IMR-90 (cell line): ENCODE results near the gene ANKK1. TPM values are rescaled to one million over a fixed set of nuclear protein-coding genes. Genes with fewer than 3 reads are reported as not detected.

Source experiments
- ATAC-seq: fragments of 200-7000 bp; cut with Tn5 transposase; 2 replicates; pipeline ENCODE4 v1.9.1; 2020; ENCODE audit warnings: low read depth, mild to moderate bottlenecking, moderate library complexity
- BruUV-seq: library from RNA; stranded (reverse); fragments of 400-500 nt; replicated peaks from 2 replicates; lab custom pipeline; 2021; lab: Mats Ljungman, UMichigan
- CTCF ChIA-PET: fragments of 300-600 bp; formaldehyde crosslinking; extraction: SDS; loops from one replicate; lab custom pipeline; 2021; ENCODE audit warnings: antibody characterized with exemption; lab: Yijun Ruan, JAX
- POLR2A ChIA-PET: fragments of 300-600 bp; sonication (Branson Sonifier 250); formaldehyde crosslinking; loops from one replicate; lab custom pipeline; 2022; ENCODE audit warnings: antibody characterized with exemption; ENCODE audit not compliant: unreplicated experiment; lab: Charles Lee
- DNase-seq: peaks from one replicate; pipeline ENCODE4 v3.0.0; 2013
- H2AFZ ChIP-seq: replicated peaks from 2 replicates; pipeline ENCODE3; 2013; ENCODE audit warnings: low read length, mild to moderate bottlenecking; ENCODE audit not compliant: poor library complexity
- H2AK5ac ChIP-seq: 2 replicates; pipeline ENCODE4 v1.6.1; 2013; ENCODE audit warnings: low read depth, low read length, inconsistent platforms
- H2AK9ac ChIP-seq: replicated peaks from 2 replicates; pipeline ENCODE3; 2013; ENCODE audit warnings: mild to moderate bottlenecking, low read depth, low read length, moderate library complexity; ENCODE audit not compliant: poor library complexity
- H2BK120ac ChIP-seq: 2 replicates; pipeline ENCODE4 v1.6.1; 2013; ENCODE audit warnings: low read depth, low read length, inconsistent platforms
- H2BK15ac ChIP-seq: 3 replicates; pipeline ENCODE4 v1.6.1; 2013; ENCODE audit warnings: low read depth, low read length, inconsistent platforms
- H2BK20ac ChIP-seq: 2 replicates; pipeline ENCODE4 v1.6.1; 2013; ENCODE audit warnings: low read depth, mild to moderate bottlenecking, inconsistent platforms, low read length, moderate library complexity
- H2BK5ac ChIP-seq: 2 replicates; pipeline ENCODE4 v1.6.1; 2013; ENCODE audit warnings: mild to moderate bottlenecking, low read depth, low read length, inconsistent platforms; ENCODE audit not compliant: poor library complexity, severe bottlenecking
- H3K14ac ChIP-seq: replicated peaks from 2 replicates; pipeline ENCODE4 v1.6.1; 2013; ENCODE audit warnings: low read depth, low read length, inconsistent platforms
- H3K18ac ChIP-seq: 2 replicates; pipeline ENCODE4 v1.6.1; 2013; ENCODE audit warnings: low read depth, low read length, control low read depth
- H3K23ac ChIP-seq: 2 replicates; pipeline ENCODE4 v1.6.1; 2013; ENCODE audit warnings: low read depth, low read length, inconsistent platforms
- H3K27ac ChIP-seq: 2 replicates; pipeline ENCODE4 v1.5.1; 2013; ENCODE audit warnings: mild to moderate bottlenecking, control low read depth, low read length; ENCODE audit not compliant: insufficient read depth
- H3K27me3 ChIP-seq: 2 replicates; pipeline ENCODE4 v1.6.1; 2013; ENCODE audit warnings: low read length; ENCODE audit not compliant: control insufficient read depth, insufficient read depth
- H3K36me3 ChIP-seq: 2 replicates; pipeline ENCODE4 v1.6.1; 2013; ENCODE audit warnings: low read length, mixed read lengths; ENCODE audit not compliant: control insufficient read depth, insufficient read depth
- H3K4ac ChIP-seq: 2 replicates; pipeline ENCODE4 v1.6.1; 2013; ENCODE audit warnings: low read depth, low read length, inconsistent platforms
- H3K4me1 ChIP-seq: 2 replicates; pipeline ENCODE4 v1.6.1; 2013; ENCODE audit warnings: low read length, mixed read lengths; ENCODE audit not compliant: control insufficient read depth, insufficient read depth
- H3K4me2 ChIP-seq: 2 replicates; pipeline ENCODE4 v1.6.1; 2013; ENCODE audit warnings: low read depth, mild to moderate bottlenecking, control low read depth, low read length, moderate library complexity
- H3K4me3 ChIP-seq: 2 replicates; pipeline ENCODE4 v1.5.1; 2013; ENCODE audit warnings: low read depth, mild to moderate bottlenecking, control low read depth, low read length, moderate library complexity; ENCODE audit not compliant: insufficient read depth
- H3K56ac ChIP-seq: 2 replicates; pipeline ENCODE4 v1.6.1; 2013; ENCODE audit warnings: low read length, inconsistent platforms; ENCODE audit not compliant: insufficient read depth; ENCODE audit errors: extremely low read depth
- H3K79me1 ChIP-seq, 2 experiments: 2 replicates each; pipeline ENCODE4 v1.6.1; 2013; ENCODE audit warnings: low read length in 2 of 2, inconsistent platforms in 1 of 2, low read depth in 1 of 2
- H3K9ac ChIP-seq: 2 replicates; pipeline ENCODE4 v1.6.1; 2013; ENCODE audit warnings: low read depth, low read length, control low read depth
- H3K9me1 ChIP-seq: 2 replicates; pipeline ENCODE4 v1.6.1; 2013; ENCODE audit warnings: low read length, inconsistent platforms; ENCODE audit not compliant: insufficient read depth
- H3K9me3 ChIP-seq: 2 replicates; pipeline ENCODE4 v1.6.1; 2013; ENCODE audit warnings: low read length; ENCODE audit not compliant: control insufficient read depth, insufficient read depth
- H4K20me1 ChIP-seq: 2 replicates; pipeline ENCODE4 v1.6.1; 2013; ENCODE audit warnings: low read length, inconsistent platforms; ENCODE audit not compliant: insufficient read depth
- H4K5ac ChIP-seq: 2 replicates; pipeline ENCODE4 v1.6.1; 2013; ENCODE audit warnings: mild to moderate bottlenecking, low read depth, low read length, control low read depth
- H4K8ac ChIP-seq, 2 experiments: 2 replicates each; pipeline ENCODE4 v1.6.1; 2013; ENCODE audit warnings: low read depth in 2 of 2, low read length in 2 of 2, control low read depth in 1 of 2, inconsistent platforms in 1 of 2
- H4K91ac ChIP-seq: 2 replicates; pipeline ENCODE4 v1.6.1; 2013; ENCODE audit warnings: low read depth, low read length, inconsistent platforms; ENCODE audit not compliant: insufficient read depth
- BHLHE40 ChIP-seq: fragments of 150-350 bp; IDR thresholded peaks from 2 replicates; pipeline ENCODE4 v1.6.1; 2016; ENCODE audit warnings: mild to moderate bottlenecking, low read depth, low read length
- CEBPB ChIP-seq: IDR thresholded peaks from 2 replicates; pipeline ENCODE4 v1.6.1; 2012; ENCODE audit warnings: low read depth, low read length, improper control_type of control experiment
- CHD1 ChIP-seq: IDR thresholded peaks from 2 replicates; pipeline ENCODE4 v1.6.1; 2012; ENCODE audit warnings: low read depth, low read length, improper control_type of control experiment
- MAFK ChIP-seq: IDR thresholded peaks from 2 replicates; pipeline ENCODE4 v1.6.1; 2012; ENCODE audit warnings: low read depth, low read length, improper control_type of control experiment
- MAZ ChIP-seq: IDR thresholded peaks from 2 replicates; pipeline ENCODE4 v1.6.1; 2012; ENCODE audit warnings: low read depth, mild to moderate bottlenecking, low read length, improper control_type of control experiment, moderate library complexity, borderline replicate concordance
- RAD21 ChIP-seq: IDR thresholded peaks from 2 replicates; pipeline ENCODE4 v1.6.1; 2012; ENCODE audit warnings: low read length, improper control_type of control experiment
- RFX5 ChIP-seq: IDR thresholded peaks from 2 replicates; pipeline ENCODE4 v1.8.0; 2012; ENCODE audit warnings: low read depth, mild to moderate bottlenecking, low read length, moderate library complexity
- WGBS, 2 experiments: methylation state at CpG; one replicate each; pipeline versions ENCODE4 v1.1.5 to v1.1.7; 2013; ENCODE audit warnings: missing lambda C conversion rate in 2 of 2; ENCODE audit not compliant: insufficient read length in 1 of 2; ENCODE audit errors: extremely low coverage in 2 of 2; 5-methylcytosine and 5-hydroxymethylcytosine counted together
- dilution Hi-C: fragments of 300-500 bp; cut with HindIII; formaldehyde crosslinking; loops from one replicate; pipeline ENCODE4 v1.14.3; 2018; ENCODE audit warnings: low sequenced_read_pairs; ENCODE audit not compliant: unreplicated experiment
- in situ Hi-C: fragments of 300-500 bp; cut with MboI; formaldehyde crosslinking; loops from 3 replicates; pipeline ENCODE4 v1.14.3; 2019; ENCODE audit warnings: low sequenced_read_pairs, inconsistent platforms, mixed read lengths
- intact Hi-C: fragments of 100-400 bp; cut with micrococcal nuclease; formaldehyde crosslinking; loops from 2 replicates; pipeline ENCODE4 v1.10.0; 2022
- polyA plus RNA-seq, 3 experiments: library from polyadenylated mRNA; depleted of rRNA; stranded (reverse); fragments of >200 nt; gene quantifications; 2 replicates each; pipeline ENCODE4 v1.2.3, GENCODE V29; 2012; ENCODE audit warnings: low replicate concordance in 1 of 3
- total RNA-seq: library from RNA; depleted of rRNA; stranded (reverse); fragments of >200 nt; gene quantifications from 2 replicates; pipeline ENCODE4 v1.2.3, GENCODE V29; 2012
- TF ChIP-seq, protein P1 (sequence below): fragments of 150-350 bp; IDR thresholded peaks from 2 replicates; pipeline ENCODE4 v1.6.1; 2017; ENCODE audit warnings: mild to moderate bottlenecking, antibody characterized with exemption, low read length, low read depth
- TF ChIP-seq, protein P2 (sequence below): fragments of 150-350 bp; IDR thresholded peaks from 2 replicates; pipeline ENCODE4 v1.6.1; 2016; ENCODE audit warnings: low read depth, mild to moderate bottlenecking, low read length, moderate library complexity, borderline replicate concordance
- TF ChIP-seq, protein P3 (sequence below): conservative IDR thresholded peaks from 2 replicates; pipeline ENCODE4 v1.5.1; 2012; ENCODE audit warnings: mild to moderate bottlenecking, low read depth, low read length, improper control_type of control experiment

The ANKK1 gene
- total and polyA plus RNA-seq, 2 of the 4 experiments (the other 2 are of a cell fraction): not detected

DNA sequence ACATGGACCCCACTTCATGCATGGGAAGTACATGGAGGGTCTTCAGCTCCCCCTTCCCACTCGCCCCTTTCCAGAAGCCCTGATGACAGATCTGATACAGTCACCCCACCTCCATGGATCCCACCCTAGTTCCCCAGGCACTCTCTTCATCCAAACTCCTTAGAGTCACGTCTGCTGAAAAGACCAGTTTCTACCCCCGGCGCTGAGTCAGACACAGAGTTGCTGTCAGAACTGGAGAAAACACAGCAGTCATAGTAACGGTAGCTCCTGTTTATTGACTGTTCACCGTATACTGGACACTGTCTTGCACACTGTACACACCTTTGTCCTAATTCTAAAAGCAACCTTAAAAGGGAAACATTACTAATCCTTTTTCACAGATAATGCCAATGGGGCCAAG is 58.5 kb downstream of the ANKK1 start:
- in situ Hi-C loops (no loop called here), intact Hi-C loops (no loop called here), dilution Hi-C loops (no loop called here)
- no peak overlapping the region for H2AK5ac ChIP-seq
- H2AFZ ChIP-seq: no peak overlapping the region
- H3K4ac ChIP-seq: no peak overlapping the region
- no peak overlapping the region for H4K8ac ChIP-seq
- H3K9me1 ChIP-seq: 0 out of 2 replicates have a peak, but pooled peaks cover 2% of the 10 kb centered on the region
- ATAC-seq (no peak), DNase-seq (no peak)
- no peak overlapping the region for H3K4me3 ChIP-seq
- H3K4me1 ChIP-seq: no peaks in the 10 kb centered on the region
- no peak overlapping the region for H2BK120ac ChIP-seq
- H3K27ac ChIP-seq: no peak overlapping the region
- H4K91ac ChIP-seq: no peak overlapping the region
- H3K9ac ChIP-seq: no peak overlapping the region
- TF ChIP-seq, protein P1, sequence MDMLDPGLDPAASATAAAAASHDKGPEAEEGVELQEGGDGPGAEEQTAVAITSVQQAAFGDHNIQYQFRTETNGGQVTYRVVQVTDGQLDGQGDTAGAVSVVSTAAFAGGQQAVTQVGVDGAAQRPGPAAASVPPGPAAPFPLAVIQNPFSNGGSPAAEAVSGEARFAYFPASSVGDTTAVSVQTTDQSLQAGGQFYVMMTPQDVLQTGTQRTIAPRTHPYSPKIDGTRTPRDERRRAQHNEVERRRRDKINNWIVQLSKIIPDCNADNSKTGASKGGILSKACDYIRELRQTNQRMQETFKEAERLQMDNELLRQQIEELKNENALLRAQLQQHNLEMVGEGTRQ: no peak
- TF ChIP-seq MAZ (no peak), RAD21 (no peak), MAFK (no peak), CEBPB (no peak), BHLHE40 (no peak), CHD1 (no peak), RFX5 (no peak)
- TF ChIP-seq, protein P2, sequence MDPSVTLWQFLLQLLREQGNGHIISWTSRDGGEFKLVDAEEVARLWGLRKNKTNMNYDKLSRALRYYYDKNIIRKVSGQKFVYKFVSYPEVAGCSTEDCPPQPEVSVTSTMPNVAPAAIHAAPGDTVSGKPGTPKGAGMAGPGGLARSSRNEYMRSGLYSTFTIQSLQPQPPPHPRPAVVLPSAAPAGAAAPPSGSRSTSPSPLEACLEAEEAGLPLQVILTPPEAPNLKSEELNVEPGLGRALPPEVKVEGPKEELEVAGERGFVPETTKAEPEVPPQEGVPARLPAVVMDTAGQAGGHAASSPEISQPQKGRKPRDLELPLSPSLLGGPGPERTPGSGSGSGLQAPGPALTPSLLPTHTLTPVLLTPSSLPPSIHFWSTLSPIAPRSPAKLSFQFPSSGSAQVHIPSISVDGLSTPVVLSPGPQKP: no peak
- TF ChIP-seq, protein P3, sequence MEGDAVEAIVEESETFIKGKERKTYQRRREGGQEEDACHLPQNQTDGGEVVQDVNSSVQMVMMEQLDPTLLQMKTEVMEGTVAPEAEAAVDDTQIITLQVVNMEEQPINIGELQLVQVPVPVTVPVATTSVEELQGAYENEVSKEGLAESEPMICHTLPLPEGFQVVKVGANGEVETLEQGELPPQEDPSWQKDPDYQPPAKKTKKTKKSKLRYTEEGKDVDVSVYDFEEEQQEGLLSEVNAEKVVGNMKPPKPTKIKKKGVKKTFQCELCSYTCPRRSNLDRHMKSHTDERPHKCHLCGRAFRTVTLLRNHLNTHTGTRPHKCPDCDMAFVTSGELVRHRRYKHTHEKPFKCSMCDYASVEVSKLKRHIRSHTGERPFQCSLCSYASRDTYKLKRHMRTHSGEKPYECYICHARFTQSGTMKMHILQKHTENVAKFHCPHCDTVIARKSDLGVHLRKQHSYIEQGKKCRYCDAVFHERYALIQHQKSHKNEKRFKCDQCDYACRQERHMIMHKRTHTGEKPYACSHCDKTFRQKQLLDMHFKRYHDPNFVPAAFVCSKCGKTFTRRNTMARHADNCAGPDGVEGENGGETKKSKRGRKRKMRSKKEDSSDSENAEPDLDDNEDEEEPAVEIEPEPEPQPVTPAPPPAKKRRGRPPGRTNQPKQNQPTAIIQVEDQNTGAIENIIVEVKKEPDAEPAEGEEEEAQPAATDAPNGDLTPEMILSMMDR: no peak
- BruUV-seq: no TSS peak
- no peaks in the 10 kb centered on the region for H3K36me3 ChIP-seq
- no peak overlapping the region for H2BK20ac ChIP-seq
- ChIA-PET CTCF (no interaction called here), POLR2A (no interaction called here)
- no peaks in the 10 kb centered on the region for H3K79me1 ChIP-seq
- H3K14ac ChIP-seq: no peak overlapping the region
- H2BK5ac ChIP-seq: no peak overlapping the region
- H2AK9ac ChIP-seq: no peak overlapping the region
- H4K20me1 ChIP-seq: no peaks in the 10 kb centered on the region
- H3K18ac ChIP-seq: no peak overlapping the region
- H3K9me3 ChIP-seq: no peaks in the 10 kb centered on the region
- H2BK15ac ChIP-seq: no peak overlapping the region
- 66% methylated on average over 4 of the region's 6 CpGs; no CpG with 5 or more reads in 1 of the 2 experiments for WGBS, 2 experiments
- peaks cover 2% of the 10 kb centered on the region; the same call in 1 of the 2 replicates for H3K27me3 ChIP-seq
- H4K5ac ChIP-seq: no peak overlapping the region
- H3K56ac ChIP-seq: no peak overlapping the region
- H3K23ac ChIP-seq: no peak overlapping the region
- no peak overlapping the region for H3K4me2 ChIP-seq
